Ecto neural progenitor cell (in vitro differentiated cells): ENCODE results near the gene SLC15A1.
"Not testable (repeated sequence)": the region's sequence is repeated elsewhere in the genome, so short reads cannot be mapped to it uniquely, and the experiment has no call there.

Source experiments
- DNase-seq: peaks from one replicate; pipeline ENCODE4 v3.0.0-alpha.2; 2018; ENCODE audit warnings: low spot score

The SLC15A1 gene

DNA sequence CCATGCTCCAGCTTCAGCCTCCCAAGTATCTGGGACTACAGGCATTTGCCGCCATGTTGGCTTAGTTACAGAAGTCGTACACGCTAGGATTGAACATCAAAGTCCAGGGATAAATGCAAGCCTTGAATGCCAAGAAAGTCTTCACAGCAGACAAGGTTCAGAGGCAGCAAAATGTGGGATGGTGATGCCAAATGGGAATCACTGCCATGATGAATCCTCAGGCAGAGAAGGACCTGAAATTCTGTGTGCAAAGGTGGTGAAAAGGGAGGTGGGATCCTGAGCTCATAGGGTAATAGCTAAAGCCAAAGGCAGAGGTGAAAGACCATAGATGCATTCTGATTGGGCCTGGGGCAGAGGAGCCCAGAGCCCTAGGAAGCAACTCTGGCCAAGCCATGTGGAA, 96.2 kb downstream of the SLC15A1 start:
- no peak for DNase-seq

DNA sequence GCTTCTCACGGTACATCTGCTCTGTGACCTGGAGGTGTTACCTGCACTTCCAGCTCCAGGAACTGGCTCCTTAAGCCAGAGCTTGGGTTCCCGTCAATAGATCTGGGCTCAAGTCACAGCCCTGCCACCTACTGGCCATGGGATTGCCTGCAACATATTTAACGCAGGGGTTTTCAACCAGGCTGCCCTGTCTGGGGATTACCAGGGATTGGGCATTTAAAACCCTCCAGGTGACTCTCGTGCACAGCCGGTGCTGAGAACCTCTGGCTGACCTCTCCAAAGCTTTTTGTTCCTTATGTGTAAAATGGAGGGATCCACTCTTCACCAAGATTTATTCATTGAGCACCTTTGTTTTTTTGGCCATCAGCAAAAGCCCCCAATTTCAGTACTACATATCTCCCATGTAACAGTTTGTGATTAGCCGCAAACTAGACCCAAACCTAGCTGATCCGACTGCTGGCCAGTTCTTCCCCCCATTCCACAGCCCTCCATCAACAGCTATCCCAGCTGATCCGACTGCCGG, 98.9 kb downstream of the SLC15A1 start:
- peak; percentile 83 for DNase-seq

DNA sequence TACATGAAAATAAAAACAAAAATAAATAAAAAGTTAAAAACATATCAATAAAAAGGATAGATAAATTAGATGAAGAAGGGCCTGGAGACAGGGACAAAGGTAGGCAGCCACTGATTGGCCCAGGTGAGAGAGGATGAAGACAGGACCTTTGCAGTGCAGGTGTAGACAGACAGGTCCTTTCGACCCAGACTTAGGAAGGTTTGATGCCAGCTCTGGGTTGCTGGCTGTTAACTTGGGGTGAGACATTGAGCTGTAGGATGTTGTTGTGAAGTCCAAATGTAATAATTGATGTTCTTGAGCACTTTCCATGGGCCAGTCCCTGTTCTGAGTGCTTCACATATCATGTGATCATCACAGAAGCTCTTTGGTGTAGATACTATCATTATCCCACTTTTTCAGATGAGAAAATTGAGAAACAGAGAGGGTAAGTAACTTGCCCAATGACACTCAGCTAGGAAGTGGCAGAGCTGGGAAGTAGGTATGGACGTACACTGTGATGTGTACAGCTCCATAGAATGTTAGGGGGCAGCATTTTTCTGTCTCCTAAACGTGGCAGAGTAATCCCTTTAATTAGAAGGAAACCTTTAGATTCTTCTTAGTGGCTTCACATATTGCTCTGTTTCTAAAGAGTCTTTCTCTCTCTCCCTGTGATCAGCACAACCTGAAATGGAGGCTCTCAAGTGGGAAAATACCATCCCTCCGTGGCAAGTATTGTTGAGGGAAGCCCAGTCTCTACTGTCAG, 99.6 kb downstream of the SLC15A1 start:
- no peak for DNase-seq

DNA sequence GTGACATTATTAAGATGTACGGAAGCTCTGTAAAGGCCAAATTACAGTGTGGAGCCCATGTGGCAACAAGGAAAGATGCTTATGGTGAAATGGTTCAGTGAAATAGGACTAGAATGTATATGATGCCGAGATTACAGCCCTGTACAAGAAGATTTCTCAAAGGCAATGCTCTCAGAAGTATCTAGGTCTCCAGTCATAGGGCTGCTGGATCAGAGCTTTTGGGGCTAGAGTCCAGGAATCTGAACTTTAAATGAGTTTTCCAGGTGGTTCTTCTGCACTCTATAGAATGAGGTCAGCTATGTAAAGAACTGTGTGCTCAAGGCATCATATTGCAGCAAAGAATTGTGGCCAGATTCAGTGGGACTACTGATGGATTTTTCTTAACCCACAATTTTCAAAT, 100.2 kb downstream of the SLC15A1 start:
- DNase-seq, result no peak

DNA sequence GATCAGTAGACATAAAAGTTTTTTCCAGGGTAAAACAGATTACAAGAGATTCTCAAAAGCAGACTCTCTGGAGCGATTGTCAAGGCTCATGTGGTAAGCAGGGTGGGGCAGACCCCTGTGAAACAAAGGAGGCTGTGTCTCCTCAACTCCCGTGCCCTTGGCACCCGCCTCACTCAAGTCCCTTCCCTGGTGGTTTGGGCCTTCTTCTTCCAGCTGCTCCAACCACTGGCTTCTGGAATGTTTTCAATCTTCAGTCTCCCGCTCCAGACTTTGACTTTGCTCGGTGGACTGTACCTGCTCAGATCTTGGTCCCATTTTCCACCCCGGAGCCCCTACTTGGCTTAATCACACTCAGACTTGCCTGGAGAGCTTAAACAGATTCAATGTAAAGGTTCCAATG, 100.7 kb downstream of the SLC15A1 start:
- no peak for DNase-seq

DNA sequence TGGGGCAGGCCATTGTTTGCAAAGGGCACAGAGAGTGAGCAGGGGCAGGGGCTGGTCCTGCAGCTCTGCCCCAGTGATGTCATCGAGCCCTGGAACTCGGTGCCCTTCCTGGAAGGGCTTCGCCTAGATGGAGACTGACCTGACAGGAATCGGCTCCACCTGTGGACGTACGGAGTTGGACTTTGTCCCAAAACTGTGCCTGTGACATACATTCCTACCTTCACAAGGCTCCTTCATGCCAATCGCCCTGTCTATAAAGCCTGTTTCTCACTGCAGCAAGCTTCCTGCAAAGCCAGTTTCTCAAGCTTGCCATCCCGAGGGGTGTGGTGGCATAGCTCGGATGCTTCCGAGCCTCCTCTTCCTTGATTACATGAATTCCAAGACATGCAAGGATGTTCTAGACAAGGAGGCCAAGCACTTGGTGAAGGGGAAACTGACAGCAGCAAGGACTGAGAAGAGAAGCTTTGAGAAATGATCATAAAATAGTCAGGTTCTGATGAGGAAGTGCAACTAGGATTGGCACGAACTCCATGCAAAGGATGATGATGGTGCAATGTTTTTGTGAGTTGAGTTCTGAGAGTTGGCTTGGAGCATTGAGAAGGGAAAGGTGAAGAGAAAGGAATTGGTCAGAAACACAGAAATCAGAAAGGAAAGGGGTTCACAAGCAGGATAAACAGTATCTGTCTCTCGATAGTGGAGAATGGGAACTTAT, 101.9 kb downstream of the SLC15A1 start:
- DNase-seq, result no peak

DNA sequence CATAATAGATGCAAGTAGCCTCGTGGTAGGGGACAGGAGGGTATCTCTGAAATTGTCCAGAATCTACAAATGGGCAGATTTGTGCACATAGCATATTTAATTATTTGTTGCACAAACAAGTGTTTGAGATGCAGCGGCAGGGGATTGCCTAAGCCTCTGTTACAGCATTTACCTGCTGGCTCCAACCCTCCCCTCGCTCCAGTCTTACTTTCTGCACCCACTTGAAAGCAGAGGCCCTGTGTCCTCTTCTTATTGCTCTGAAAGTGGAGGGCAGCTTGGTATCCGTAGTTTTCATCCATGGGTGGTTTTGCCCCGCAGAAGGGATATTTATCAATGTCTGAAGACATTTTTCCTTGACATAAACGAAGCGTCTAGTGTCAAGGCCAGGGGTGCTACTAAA, 102.6 kb downstream of the SLC15A1 start:
- no peak for DNase-seq

DNA sequence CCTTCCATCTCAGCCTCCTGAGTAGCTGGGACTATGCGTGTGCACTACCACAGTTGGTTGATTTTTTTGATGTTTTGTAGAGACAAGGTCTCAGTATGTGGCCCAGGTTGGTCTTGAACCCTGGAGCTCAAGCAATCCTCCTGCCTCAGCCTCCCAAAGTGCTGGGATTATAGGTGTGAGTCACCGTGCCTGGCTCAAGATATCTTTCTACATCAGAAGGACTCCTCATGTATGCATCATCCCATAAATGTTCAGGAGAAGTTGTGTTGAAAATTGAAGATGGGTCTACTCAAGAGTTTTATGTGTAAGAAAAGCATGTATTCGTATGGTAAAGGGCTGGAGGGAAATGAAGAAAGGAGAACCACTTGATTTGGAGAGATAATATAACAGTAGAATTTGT, 103.8 kb downstream of the SLC15A1 start:
- no peak for DNase-seq

DNA sequence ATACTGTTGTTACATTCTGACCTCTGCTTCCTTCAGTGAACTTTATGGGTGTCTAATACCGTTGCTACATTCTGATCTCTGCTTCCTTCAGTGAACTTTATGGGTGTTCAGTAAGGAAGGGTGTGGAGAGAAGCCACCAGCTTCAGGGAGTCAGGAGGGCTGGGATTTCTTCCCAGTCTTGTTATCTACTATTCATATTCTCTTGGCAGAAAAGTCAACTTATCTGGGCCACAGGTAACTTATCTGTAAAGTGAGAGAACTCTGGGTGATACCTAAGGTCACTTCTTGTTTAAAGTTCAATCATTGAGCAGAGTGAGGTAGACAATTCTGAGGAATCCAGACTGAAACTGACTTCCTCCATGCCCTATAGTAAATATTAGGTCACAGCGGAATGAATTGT, 104.3 kb downstream of the SLC15A1 start:
- DNase-seq, result no peak

DNA sequence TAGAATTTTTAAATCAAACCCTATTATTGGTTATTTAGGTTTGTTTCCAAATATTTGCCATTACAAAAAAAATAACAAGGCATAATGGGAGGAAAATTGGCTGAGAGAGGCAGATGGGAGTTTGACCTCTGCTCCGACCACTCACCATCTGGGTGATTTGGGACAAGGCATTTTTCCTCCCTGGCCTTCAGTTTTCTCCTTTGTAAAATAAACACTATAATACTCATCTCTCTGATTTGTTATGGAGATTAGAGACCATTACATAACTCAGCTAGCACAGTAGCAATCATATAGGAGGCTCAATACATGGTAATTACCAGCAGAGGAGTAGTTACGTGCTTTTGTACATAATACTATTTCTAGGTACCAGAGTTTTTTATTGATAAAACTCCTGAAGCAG, 105.4 kb downstream of the SLC15A1 start:
- DNase-seq, result no peak

DNA sequence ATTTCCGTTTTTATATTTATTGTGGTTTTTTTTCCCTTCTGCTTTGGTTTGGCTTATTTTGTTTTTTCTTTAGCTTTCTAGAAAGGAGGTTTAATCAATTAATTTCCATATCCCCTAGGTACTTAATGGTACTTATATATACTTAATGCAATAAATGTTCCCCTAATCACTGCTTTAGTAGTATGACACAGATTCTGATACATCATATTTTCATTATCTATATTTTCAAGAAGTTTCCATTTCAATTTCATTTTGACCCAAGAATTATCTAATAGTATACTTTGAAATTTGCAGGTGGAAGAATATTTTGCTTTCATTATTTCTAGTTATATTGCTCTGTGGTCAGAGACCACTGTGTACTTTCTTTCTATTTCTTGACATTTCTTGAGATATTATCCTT, 109.0 kb downstream of the SLC15A1 start:
- DNase-seq, result no peak

DNA sequence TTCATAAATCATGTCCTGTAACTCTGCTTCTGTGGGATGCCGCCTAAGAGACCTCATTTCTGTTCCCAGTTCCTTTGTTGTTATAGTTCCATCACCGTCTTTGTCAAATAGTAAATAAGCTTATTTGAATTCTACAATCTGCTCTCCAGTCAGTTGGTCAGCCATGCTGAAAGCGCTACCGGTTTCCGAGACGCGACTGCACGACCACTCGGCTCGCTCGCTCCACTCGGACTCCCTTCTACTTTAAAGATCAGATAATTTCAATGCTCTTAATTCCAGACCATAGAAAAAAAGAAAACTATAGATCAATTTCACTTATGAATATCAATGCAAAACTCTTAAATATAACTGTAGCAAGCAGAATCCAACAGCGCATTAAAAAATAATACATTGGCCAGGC, 111.4 kb downstream of the SLC15A1 start:
- DNase-seq, result no peak

DNA sequence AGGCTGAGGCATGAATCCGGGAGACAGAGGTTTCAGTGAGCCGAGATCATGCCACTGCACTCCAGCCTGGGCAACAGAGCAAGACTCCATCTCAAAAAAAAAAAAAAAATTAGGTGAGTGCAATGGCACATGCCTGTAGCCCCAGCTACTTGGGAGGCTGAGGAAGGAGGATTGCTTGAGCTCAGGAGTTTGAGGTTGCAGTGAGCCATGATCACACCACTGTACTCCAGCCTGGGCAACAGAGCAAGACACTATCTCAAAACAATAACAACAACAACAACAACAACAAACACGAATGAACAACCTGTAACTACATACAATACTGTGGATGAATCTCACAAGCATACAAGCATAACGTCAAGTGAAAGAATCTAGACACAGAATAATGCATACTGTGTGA, 112.7 kb downstream of the SLC15A1 start:
- not testable (repeated sequence) for DNase-seq

DNA sequence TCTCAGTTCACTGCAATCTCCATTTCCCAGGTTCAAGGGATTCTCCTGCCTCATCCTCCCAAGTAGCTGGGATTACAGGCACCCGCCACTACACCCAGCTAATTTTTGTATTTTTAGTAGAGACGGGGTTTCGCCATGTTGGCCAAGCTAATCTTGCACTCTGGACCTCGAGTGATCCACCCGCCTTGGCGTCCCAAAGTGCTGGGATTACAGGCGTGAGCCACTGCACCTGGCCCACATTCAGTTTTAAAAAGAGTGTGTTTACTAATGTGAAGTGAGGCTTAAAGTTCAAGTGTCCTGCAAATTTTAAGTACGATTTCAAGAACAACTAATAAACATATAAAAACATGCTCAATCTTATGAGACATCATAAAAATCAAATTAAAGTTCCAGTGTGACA, 114.1 kb downstream of the SLC15A1 start:
- DNase-seq, result not testable (repeated sequence)
